ENCODE data around the gene KCNJ9. TPM values are rescaled to one million over a fixed set of nuclear protein-coding genes. Genes with fewer than 3 reads are reported as not detected.

Gene KCNJ9
- total and polyA plus RNA-seq, 2 of the 4 experiments (the other 2 are of a cell fraction): not detected

- no peak overlapping the region for H3K56ac ChIP-seq (ENCODE audit: extremely low read depth, insufficient read depth, low read length)
- H2BK5ac ChIP-seq (ENCODE audit: low read depth, low read length, poor library complexity, severe bottlenecking): no peak overlapping the region
- no peak overlapping the region for H2AK9ac ChIP-seq (replicated peaks; ENCODE audit: low read depth, low read length, poor library complexity)
- H4K20me1 ChIP-seq (ENCODE audit: insufficient read depth, low read length): no peaks in the 10 kb centered on the region
- H2AFZ ChIP-seq (replicated peaks; ENCODE audit: low read length, poor library complexity): no peak overlapping the region
- WGBS, 2 experiments (ENCODE audit: extremely low coverage in 2 of 2, insufficient read length in 1 of 2): 75% methylated on average over 9 of the region's 20 CpGs; no CpG with 5 or more reads in 1 of the 2 experiments
- H3K27ac ChIP-seq (ENCODE audit: insufficient read depth, low read length): no peak overlapping the region
- no TSS peak for BruUV-seq (replicated peaks)
- no peak overlapping the region for H2BK15ac ChIP-seq (ENCODE audit: low read depth, low read length)
- H3K4me2 ChIP-seq (ENCODE audit: low read depth, low read length): no peak overlapping the region
- no peak overlapping the region for H3K23ac ChIP-seq (ENCODE audit: low read depth, low read length)
- H2AK5ac ChIP-seq (ENCODE audit: low read depth, low read length): no peak overlapping the region
- no peaks in the 10 kb centered on the region for H3K79me1 ChIP-seq (ENCODE audit: low read depth in 1 of 2, low read length in 2 of 2)
- H3K14ac ChIP-seq (replicated peaks; ENCODE audit: low read depth, low read length): no peak overlapping the region
- H4K5ac ChIP-seq (ENCODE audit: low read depth, low read length): no peak overlapping the region
- intact Hi-C loops (cut with micrococcal nuclease): no loop called here
- peaks cover 41% of the 10 kb centered on the region for H3K27me3 ChIP-seq (ENCODE audit: control insufficient read depth, insufficient read depth, low read length)
- in situ Hi-C loops (cut with MboI; ENCODE audit: low sequenced_read_pairs): no loop called here
- no peak overlapping the region for H2BK20ac ChIP-seq (ENCODE audit: low read depth, low read length)
- no peaks in the 10 kb centered on the region for H3K9me3 ChIP-seq (ENCODE audit: control insufficient read depth, insufficient read depth, low read length)
- H3K4me3 ChIP-seq (ENCODE audit: insufficient read depth, low read depth, low read length): no peak overlapping the region
- no peak overlapping the region for H4K8ac ChIP-seq (ENCODE audit: low read depth in 2 of 2, low read length in 2 of 2)
- ATAC-seq (ENCODE audit: low read depth) (no peak), DNase-seq (no peak)
- POLR2A ChIA-PET (ENCODE audit: unreplicated experiment): no interaction called here
- H3K9ac ChIP-seq (ENCODE audit: low read depth, low read length): no peak overlapping the region
- H3K9me1 ChIP-seq (ENCODE audit: insufficient read depth, low read length): no peaks in the 10 kb centered on the region
- dilution Hi-C loops (cut with HindIII; ENCODE audit: low sequenced_read_pairs, unreplicated experiment): no loop called here
- H2BK120ac ChIP-seq (ENCODE audit: low read depth, low read length): no peak overlapping the region
- no peak overlapping the region for H3K4ac ChIP-seq (ENCODE audit: low read depth, low read length)
- no peak for TF ChIP-seq CEBPB (IDR thresholded peaks at IDR 0.05; ENCODE audit: low read depth, low read length)
- no peak for TF ChIP-seq MXI1 (IDR thresholded peaks at IDR 0.05; ENCODE audit: borderline replicate concordance, low read depth, low read length)
- TF ChIP-seq SMC3 (IDR thresholded peaks at IDR 0.05; ENCODE audit: low read depth, low read length): no peak
- TF ChIP-seq FOS (IDR thresholded peaks at IDR 0.05; ENCODE audit: low read depth, low read length): no peak
- TF ChIP-seq CTCF (conservative IDR thresholded peaks at IDR 0.05; ENCODE audit: low read depth, low read length): no peak
- no peak for TF ChIP-seq RAD21 (IDR thresholded peaks at IDR 0.05; ENCODE audit: low read length)
- no peak for TF ChIP-seq NFE2L2 (IDR thresholded peaks at IDR 0.05; ENCODE audit: low read depth, low read length)
- no peak for TF ChIP-seq ELK1 (IDR thresholded peaks at IDR 0.05; ENCODE audit: borderline replicate concordance, low read depth, low read length)
- TF ChIP-seq POLR2A (IDR thresholded peaks at IDR 0.05; ENCODE audit: low read depth, low read length): no peak
- no peak for TF ChIP-seq CHD1 (IDR thresholded peaks at IDR 0.05; ENCODE audit: low read depth, low read length)
- no peak for TF ChIP-seq USF2 (IDR thresholded peaks at IDR 0.05; ENCODE audit: low read depth, low read length)
- TF ChIP-seq BHLHE40 (IDR thresholded peaks at IDR 0.05; ENCODE audit: low read depth, low read length): no peak
- no peak for TF ChIP-seq RCOR1 (IDR thresholded peaks at IDR 0.05; ENCODE audit: insufficient replicate concordance, low read length)
- TF ChIP-seq RFX5 (IDR thresholded peaks at IDR 0.05; ENCODE audit: low read depth, low read length): no peak
- no peak overlapping the region for H4K91ac ChIP-seq (ENCODE audit: insufficient read depth, low read depth, low read length)
- no peaks in the 10 kb centered on the region for H3K36me3 ChIP-seq (ENCODE audit: control insufficient read depth, insufficient read depth, low read length)
- CTCF ChIA-PET: no interaction called here
- H3K4me1 ChIP-seq (ENCODE audit: control insufficient read depth, insufficient read depth, low read length): no peaks in the 10 kb centered on the region
- H3K18ac ChIP-seq (ENCODE audit: low read depth, low read length): no peak overlapping the region
Observed at GRCh38 chr1:160134791-160135572, 53.6 kb downstream of the KCNJ9 start.

Measured in IMR-90 (cell line).